ENCODE measurements around the gene CIROP. TPM values are rescaled to one million over a fixed set of nuclear protein-coding genes. Genes with fewer than 3 reads are reported as not detected.

CIROP gene
- total and polyA plus RNA-seq, 2 donors from 2014 or later: not detected

- FAIRE-seq (no peak), DNase-seq (peak; percentile 67 to 96 (median 94))
- peak overlapping the region in 1 of 2 donors; percentile 20 for H3K27ac ChIP-seq (ENCODE audit: low read depth in 2 of 2, low read length in 2 of 2)
- H3K4me1 ChIP-seq (ENCODE audit: control insufficient read depth in 2 of 3, insufficient read depth in 2 of 3, low read depth in 1 of 3, low read length in 3 of 3): peaks cover 3 to 24% (median 21%) of the 10 kb centered on the region in 3 donors
- intact Hi-C loops (cut with DNase I): no loop called here
- no peak overlapping the region for H3K4me3 ChIP-seq (ENCODE audit: low read length in 3 of 3)
- no peaks in the 10 kb centered on the region for H3K27me3 ChIP-seq (ENCODE audit: control insufficient read depth, insufficient read depth, low read length)
- TF ChIP-seq, protein P1, sequence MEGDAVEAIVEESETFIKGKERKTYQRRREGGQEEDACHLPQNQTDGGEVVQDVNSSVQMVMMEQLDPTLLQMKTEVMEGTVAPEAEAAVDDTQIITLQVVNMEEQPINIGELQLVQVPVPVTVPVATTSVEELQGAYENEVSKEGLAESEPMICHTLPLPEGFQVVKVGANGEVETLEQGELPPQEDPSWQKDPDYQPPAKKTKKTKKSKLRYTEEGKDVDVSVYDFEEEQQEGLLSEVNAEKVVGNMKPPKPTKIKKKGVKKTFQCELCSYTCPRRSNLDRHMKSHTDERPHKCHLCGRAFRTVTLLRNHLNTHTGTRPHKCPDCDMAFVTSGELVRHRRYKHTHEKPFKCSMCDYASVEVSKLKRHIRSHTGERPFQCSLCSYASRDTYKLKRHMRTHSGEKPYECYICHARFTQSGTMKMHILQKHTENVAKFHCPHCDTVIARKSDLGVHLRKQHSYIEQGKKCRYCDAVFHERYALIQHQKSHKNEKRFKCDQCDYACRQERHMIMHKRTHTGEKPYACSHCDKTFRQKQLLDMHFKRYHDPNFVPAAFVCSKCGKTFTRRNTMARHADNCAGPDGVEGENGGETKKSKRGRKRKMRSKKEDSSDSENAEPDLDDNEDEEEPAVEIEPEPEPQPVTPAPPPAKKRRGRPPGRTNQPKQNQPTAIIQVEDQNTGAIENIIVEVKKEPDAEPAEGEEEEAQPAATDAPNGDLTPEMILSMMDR (IDR thresholded peaks at IDR 0.05; ENCODE audit: borderline replicate concordance, extremely low read depth, insufficient read depth): peak; percentile 97
- no peaks in the 10 kb centered on the region for H3K9me3 ChIP-seq (ENCODE audit: control insufficient read depth in 2 of 3, insufficient read depth in 1 of 3, low read length in 3 of 3)
- H3K9ac ChIP-seq (ENCODE audit: low read length in 3 of 3): peak overlapping the region in 1 of 3 donors; percentile 9
- H3K36me3 ChIP-seq (ENCODE audit: control insufficient read depth in 2 of 3, insufficient read depth in 3 of 3, low read length in 3 of 3): peaks cover 16 to 49% (median 31%) of the 10 kb centered on the region in 3 donors
Measured at GRCh38 chr14:23068789-23069412, 35.9 kb downstream of the CIROP start.

DNA sequence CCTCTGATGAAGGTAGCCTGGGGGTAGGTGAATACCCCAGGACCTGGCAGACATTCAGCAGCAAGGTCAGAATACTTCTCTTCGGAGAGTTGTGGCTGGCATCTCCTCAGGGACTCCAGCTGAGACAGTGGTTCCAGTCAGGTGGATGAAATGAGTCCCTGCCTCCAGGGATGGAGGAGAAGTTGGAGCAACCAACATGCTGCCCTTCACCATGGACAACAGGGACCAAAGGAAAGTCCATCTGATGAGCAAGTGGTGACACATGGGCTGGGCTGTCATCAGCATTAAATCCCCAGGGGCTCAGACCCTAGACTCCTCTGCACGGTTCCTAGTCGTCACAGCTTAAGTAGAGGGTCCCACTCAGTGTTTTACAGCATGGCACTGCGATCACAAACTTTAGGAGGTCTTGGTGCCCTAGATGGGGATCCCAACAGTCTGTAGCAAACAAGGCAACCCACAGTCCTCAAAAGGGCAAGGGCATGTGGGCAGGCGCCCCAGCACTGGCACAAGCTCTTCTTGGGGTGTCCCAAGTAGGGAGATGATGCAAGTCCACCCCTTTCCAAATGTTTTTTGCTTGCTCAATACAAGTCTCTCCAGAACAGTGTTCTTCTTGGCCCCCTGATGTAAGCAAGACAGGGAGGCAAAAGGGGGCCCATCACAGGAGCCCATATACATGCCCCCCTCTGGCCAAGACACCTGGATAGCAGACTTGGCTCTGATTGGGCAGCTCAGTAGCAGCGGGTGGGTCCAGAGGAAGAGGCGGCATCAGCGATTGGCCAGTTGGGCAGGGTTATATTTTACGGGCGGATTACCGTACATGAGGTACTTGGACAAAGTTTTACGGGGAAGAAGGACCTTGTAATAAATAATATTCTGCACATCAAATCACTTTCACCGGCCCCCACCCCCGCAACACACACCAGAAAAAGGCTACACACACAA lies 36.7 kb downstream of the CIROP start:
- Histone ChIP-seq H3K4me1 (ENCODE audit: control insufficient read depth in 2 of 3, insufficient read depth in 2 of 3, low read depth in 1 of 3, low read length in 3 of 3) (peaks cover 3 to 24% (median 21%) of the 10 kb centered on the region in 3 donors), H3K9ac (ENCODE audit: low read length in 3 of 3) (no peak overlapping the region), H3K4me3 (ENCODE audit: low read length in 3 of 3) (no peak overlapping the region), H3K36me3 (ENCODE audit: control insufficient read depth in 2 of 3, insufficient read depth in 3 of 3, low read length in 3 of 3) (peaks cover 23 to 54% (median 39%) of the 10 kb centered on the region in 3 donors), H3K9me3 (ENCODE audit: control insufficient read depth in 2 of 3, insufficient read depth in 1 of 3, low read length in 3 of 3) (no peaks in the 10 kb centered on the region), H3K27ac (ENCODE audit: low read depth in 2 of 2, low read length in 2 of 2) (no peak overlapping the region), H3K27me3 (ENCODE audit: control insufficient read depth, insufficient read depth, low read length) (no peaks in the 10 kb centered on the region)
- TF ChIP-seq, protein P1 (IDR thresholded peaks at IDR 0.05; ENCODE audit: borderline replicate concordance, extremely low read depth, insufficient read depth): no peak
- DNase-seq (peak in 2 of 5 donors; percentile 34 to 52), FAIRE-seq (no peak)
- intact Hi-C loops (cut with DNase I): no loop called here

DNA sequence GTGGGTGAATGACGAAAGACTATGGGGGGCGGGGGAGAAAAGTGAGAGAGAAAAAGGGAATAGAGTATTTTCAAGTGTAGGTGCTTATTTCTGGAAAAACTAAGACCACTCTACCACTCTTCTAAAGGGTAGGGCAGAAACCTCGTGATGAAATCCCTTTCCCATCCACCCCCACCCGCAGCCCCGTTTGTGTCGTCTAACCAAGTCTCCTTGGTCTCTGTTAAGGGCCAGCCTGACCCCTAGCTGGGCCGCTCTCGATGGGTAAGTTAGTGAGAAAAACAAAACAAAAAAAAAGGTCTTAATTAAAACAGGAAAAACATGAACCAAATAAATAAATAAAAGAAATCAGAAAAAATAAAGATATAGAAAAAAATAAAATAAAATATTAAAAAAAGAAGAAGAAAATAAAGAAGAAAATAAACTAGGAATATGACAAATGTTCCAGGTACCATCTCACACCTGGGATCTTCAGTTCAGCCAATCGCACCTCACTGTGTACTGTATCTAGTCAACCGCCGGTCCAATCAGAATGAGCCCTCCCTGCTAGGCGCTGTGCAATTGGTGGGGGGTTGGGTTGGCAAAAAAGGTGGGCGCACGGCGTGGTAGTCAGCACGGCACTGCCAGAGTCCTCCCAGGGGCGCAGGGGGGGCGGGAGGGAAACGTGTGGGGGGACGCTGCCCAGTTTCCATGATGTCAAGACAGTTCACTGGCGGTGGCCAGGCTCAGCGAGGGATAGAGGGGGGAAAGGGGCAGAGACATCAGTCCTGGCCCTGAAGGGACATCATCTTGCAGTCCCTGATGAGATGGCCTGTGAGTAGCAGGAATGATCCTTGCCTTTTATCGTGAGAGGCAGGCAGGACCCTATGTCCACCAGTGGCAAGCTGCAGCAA lies 37.7 kb downstream of the CIROP start:
- TF ChIP-seq, protein P1 (IDR thresholded peaks at IDR 0.05; ENCODE audit: borderline replicate concordance, extremely low read depth, insufficient read depth): no peak
- Histone ChIP-seq H3K27ac (ENCODE audit: low read depth in 2 of 2, low read length in 2 of 2) (no peak overlapping the region), H3K27me3 (ENCODE audit: control insufficient read depth, insufficient read depth, low read length) (no peaks in the 10 kb centered on the region), H3K9ac (ENCODE audit: low read length in 3 of 3) (no peak overlapping the region), H3K4me3 (ENCODE audit: low read length in 3 of 3) (no peak overlapping the region), H3K36me3 (ENCODE audit: control insufficient read depth in 2 of 3, insufficient read depth in 3 of 3, low read length in 3 of 3) (peaks cover 31 to 54% (median 42%) of the 10 kb centered on the region in 3 donors), H3K4me1 (ENCODE audit: control insufficient read depth in 2 of 3, insufficient read depth in 2 of 3, low read depth in 1 of 3, low read length in 3 of 3) (peaks cover 3 to 20% (median 16%) of the 10 kb centered on the region in 3 donors), H3K9me3 (ENCODE audit: control insufficient read depth in 2 of 3, insufficient read depth in 1 of 3, low read length in 3 of 3) (no peaks in the 10 kb centered on the region)
- intact Hi-C loops (cut with DNase I): no loop called here
- DNase-seq (peak in 2 of 5 donors; percentile 53 to 66), FAIRE-seq (no peak)
